Measurements from ENCODE around the gene POLR2F.

The POLR2F gene

DNA sequence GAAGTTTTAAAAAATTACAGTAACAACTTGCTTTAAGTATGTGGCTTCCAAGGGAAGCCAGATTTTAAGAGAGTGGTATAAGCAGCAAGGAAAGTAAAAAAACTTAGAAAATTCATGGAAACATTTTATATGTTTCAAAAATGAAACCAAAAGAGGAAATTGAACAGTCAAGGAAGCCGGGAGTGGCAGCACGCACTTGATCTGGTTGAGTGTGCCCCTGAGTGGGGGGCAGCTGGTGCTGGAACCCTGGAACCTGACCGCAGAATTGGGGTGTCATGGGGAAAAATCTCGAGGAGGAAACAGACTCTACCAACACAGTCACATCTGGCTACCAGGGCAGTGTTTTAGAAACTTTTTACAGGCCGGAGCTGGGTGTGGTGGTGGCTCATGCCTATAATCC, 33.4 kb upstream of the POLR2F start:
- ATAC-seq (ENCODE audit: low read depth) (no peak), DNase-seq (ENCODE audit: low spot score) (no peak)
- no peak for TF ChIP-seq CTCF (IDR thresholded peaks at IDR 0.05; ENCODE audit: poor library complexity, severe bottlenecking)
- Histone ChIP-seq H3K4me3 (ENCODE audit: severe bottlenecking) (no peak overlapping the region), H3K36me3 (ENCODE audit: low read depth) (peaks cover 90% of the 10 kb centered on the region), H3K4me1 (ENCODE audit: insufficient read depth, poor library complexity, severe bottlenecking) (no peaks in the 10 kb centered on the region), H3K27me3 (ENCODE audit: insufficient read depth, poor library complexity, severe bottlenecking) (no peaks in the 10 kb centered on the region), H3K9me3 (ENCODE audit: severe bottlenecking) (no peaks in the 10 kb centered on the region), H3K27ac (ENCODE audit: poor library complexity, severe bottlenecking) (no peak overlapping the region)

DNA sequence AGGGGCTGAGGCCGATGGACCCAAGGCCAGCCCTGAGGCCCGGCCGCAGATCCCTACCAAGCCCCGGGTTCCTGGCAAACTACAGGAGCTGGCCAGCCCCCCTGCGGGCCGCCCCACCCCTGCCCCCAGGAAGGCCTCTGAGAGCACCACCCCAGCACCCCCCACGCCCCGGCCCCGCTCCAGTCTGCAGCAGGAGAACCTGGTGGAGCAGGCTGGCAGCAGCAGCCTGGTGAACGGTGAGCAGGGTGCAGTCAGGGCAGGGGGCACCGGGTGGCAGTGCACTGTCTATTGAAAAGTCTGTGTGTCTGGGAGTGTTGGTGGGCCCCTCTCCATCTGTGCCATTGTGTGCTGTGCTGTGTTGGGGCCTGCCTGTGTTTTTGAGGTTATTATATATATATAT, 31.3 kb upstream of the POLR2F start:
- H3K27me3 ChIP-seq (ENCODE audit: insufficient read depth, poor library complexity, severe bottlenecking): no peaks in the 10 kb centered on the region
- DNase-seq (ENCODE audit: low spot score) (no peak), ATAC-seq (ENCODE audit: low read depth) (no peak; the same call in 2 of the 3 replicates)
- H3K4me1 ChIP-seq (ENCODE audit: insufficient read depth, poor library complexity, severe bottlenecking): no peaks in the 10 kb centered on the region
- H3K4me3 ChIP-seq (ENCODE audit: severe bottlenecking): no peak overlapping the region
- H3K9me3 ChIP-seq (ENCODE audit: severe bottlenecking): no peaks in the 10 kb centered on the region
- TF ChIP-seq CTCF (IDR thresholded peaks at IDR 0.05; ENCODE audit: poor library complexity, severe bottlenecking): no peak
- peaks cover 92% of the 10 kb centered on the region for H3K36me3 ChIP-seq (ENCODE audit: low read depth)
- no peak overlapping the region for H3K27ac ChIP-seq (ENCODE audit: poor library complexity, severe bottlenecking)

DNA sequence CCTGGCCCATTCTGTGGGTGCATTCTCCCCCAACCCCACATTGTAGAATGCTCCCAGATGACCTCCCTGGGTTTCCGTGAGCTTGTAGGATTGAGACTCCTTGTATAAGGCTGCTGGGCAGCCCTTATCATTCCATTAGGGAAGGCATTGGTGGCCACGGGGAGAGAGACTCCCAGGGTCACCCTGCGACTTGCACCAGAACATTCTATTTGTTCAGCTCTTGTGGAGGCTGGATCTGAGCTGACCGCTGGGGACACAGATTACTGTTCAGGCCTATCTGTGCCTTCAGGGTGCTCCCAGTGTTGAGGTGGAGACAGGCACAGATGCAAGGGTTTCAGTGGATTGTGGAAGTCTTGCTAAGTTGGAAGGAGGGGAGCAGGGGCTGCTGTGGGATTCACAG, 29.6 kb upstream of the POLR2F start:
- TF ChIP-seq CTCF (IDR thresholded peaks at IDR 0.05; ENCODE audit: poor library complexity, severe bottlenecking): no peak
- Histone ChIP-seq H3K27me3 (ENCODE audit: insufficient read depth, poor library complexity, severe bottlenecking) (no peaks in the 10 kb centered on the region), H3K4me3 (ENCODE audit: severe bottlenecking) (no peak overlapping the region), H3K9me3 (ENCODE audit: severe bottlenecking) (no peaks in the 10 kb centered on the region), H3K4me1 (ENCODE audit: insufficient read depth, poor library complexity, severe bottlenecking) (no peaks in the 10 kb centered on the region), H3K36me3 (ENCODE audit: low read depth) (peaks cover 92% of the 10 kb centered on the region), H3K27ac (ENCODE audit: poor library complexity, severe bottlenecking) (no peak overlapping the region)
- DNase-seq (ENCODE audit: low spot score) (no peak), ATAC-seq (ENCODE audit: low read depth) (no peak)

GRCh38 chr22:37924386-37925065, 29.0 kb upstream of the POLR2F start:
- H3K36me3 ChIP-seq (ENCODE audit: low read depth): peaks cover 93% of the 10 kb centered on the region
- DNase-seq (ENCODE audit: low spot score) (no peak), ATAC-seq (ENCODE audit: low read depth) (no peak)
- TF ChIP-seq CTCF (IDR thresholded peaks at IDR 0.05; ENCODE audit: poor library complexity, severe bottlenecking): no peak
- no peaks in the 10 kb centered on the region for H3K27me3 ChIP-seq (ENCODE audit: insufficient read depth, poor library complexity, severe bottlenecking)
- no peak overlapping the region for H3K27ac ChIP-seq (ENCODE audit: poor library complexity, severe bottlenecking)
- H3K9me3 ChIP-seq (ENCODE audit: severe bottlenecking): no peaks in the 10 kb centered on the region
- H3K4me3 ChIP-seq (ENCODE audit: severe bottlenecking): no peak overlapping the region
- H3K4me1 ChIP-seq (ENCODE audit: insufficient read depth, poor library complexity, severe bottlenecking): no peaks in the 10 kb centered on the region

DNA sequence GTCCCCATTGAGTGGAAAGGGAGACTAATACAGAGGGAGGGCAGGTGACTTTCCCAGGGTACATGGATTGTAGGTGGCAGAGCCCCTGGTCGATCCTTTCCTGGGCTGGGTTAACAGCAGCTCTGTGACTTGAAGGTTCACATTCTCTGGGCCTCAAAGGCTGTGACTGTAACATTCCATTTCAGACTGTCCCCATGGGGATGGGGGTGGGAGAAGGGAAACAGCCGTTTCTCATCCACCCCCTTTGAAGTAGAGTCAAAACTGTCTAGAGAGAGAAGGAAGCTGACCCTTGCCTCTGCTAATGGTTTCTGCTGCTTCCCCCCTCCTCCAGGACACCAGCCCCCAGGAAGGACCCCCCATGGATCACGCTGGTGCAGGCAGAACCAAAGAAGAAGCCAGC, 28.2 kb upstream of the POLR2F start:
- no peak for TF ChIP-seq CTCF (IDR thresholded peaks at IDR 0.05; ENCODE audit: poor library complexity, severe bottlenecking)

More for the DNA sequence above, 28.2 kb upstream of the POLR2F start:
- no peaks in the 10 kb centered on the region for H3K27me3 ChIP-seq (ENCODE audit: insufficient read depth, poor library complexity, severe bottlenecking)
- H3K4me3 ChIP-seq (ENCODE audit: severe bottlenecking): no peak overlapping the region
- H3K36me3 ChIP-seq (ENCODE audit: low read depth): peaks cover 93% of the 10 kb centered on the region
- ATAC-seq (ENCODE audit: low read depth): no peak
- H3K4me1 ChIP-seq (ENCODE audit: insufficient read depth, poor library complexity, severe bottlenecking): no peaks in the 10 kb centered on the region
- H3K9me3 ChIP-seq (ENCODE audit: severe bottlenecking): no peaks in the 10 kb centered on the region
- no peak overlapping the region for H3K27ac ChIP-seq (ENCODE audit: poor library complexity, severe bottlenecking)
- no peak for DNase-seq (ENCODE audit: low spot score)

Data from RWPE2 (cell line).